H1 (cell line): ENCODE data around the gene ERC1. TPM values are rescaled to one million over a fixed set of nuclear protein-coding genes. Genes with fewer than 3 reads are reported as not detected.

ENCODE experiments used
- CTCF ChIA-PET: fragments of 300-600 bp; sonication (Branson Sonifier 250); formaldehyde crosslinking; loops from one replicate; lab custom pipeline; 2021; ENCODE audit not compliant: partially characterized antibody; lab: Charles Lee
- POLR2A ChIA-PET: fragments of 300-600 bp; sonication (Branson Sonifier 250); formaldehyde crosslinking; loops from one replicate; lab custom pipeline; 2021; ENCODE audit warnings: inconsistent platforms; ENCODE audit not compliant: partially characterized antibody; lab: Charles Lee
- DNase-seq, 2 experiments: peaks; one replicate each; pipeline versions ENCODE4 v3.0.0 to v3.0.0-alpha.2; 2010 to 2022; ENCODE audit warnings: low spot score in 2 of 2, low read depth in 1 of 2, mixed read lengths in 1 of 2
- FAIRE-seq: peaks from 2 replicates; lab custom pipeline; 2011; peaks lifted over from hg19 to GRCh38; lab: Jason Lieb, UNC
- H2AFZ ChIP-seq: 2 replicates; pipeline ENCODE4 v1.8.1; 2012; ENCODE audit warnings: low read length, inconsistent platforms
- H2AK5ac ChIP-seq: 2 replicates; pipeline ENCODE4 v1.6.1; 2013; ENCODE audit warnings: low read depth, low read length
- H2BK120ac ChIP-seq: replicated peaks from 2 replicates; pipeline ENCODE3; 2013; ENCODE audit warnings: low read depth, low read length, inconsistent platforms
- H2BK12ac ChIP-seq: 2 replicates; pipeline ENCODE4 v1.6.1; 2013; ENCODE audit warnings: low read depth, low read length
- H2BK15ac ChIP-seq: 2 replicates; pipeline ENCODE4 v1.6.1; 2013; ENCODE audit warnings: low read length
- H2BK20ac ChIP-seq: 2 replicates; pipeline ENCODE4 v1.6.1; 2013; ENCODE audit warnings: low read length
- H2BK5ac ChIP-seq: 2 replicates; pipeline ENCODE4 v1.6.1; 2013; ENCODE audit warnings: low read depth, low read length
- H3K14ac ChIP-seq: 2 replicates; pipeline ENCODE4 v1.6.1; 2013; ENCODE audit warnings: inconsistent platforms; ENCODE audit not compliant: insufficient read length
- H3K18ac ChIP-seq: 2 replicates; pipeline ENCODE4 v1.6.1; 2013; ENCODE audit warnings: low read length; ENCODE audit errors: extremely low read depth
- H3K23ac ChIP-seq: 2 replicates; pipeline ENCODE4 v1.6.1; 2013; ENCODE audit warnings: inconsistent platforms; ENCODE audit not compliant: insufficient read length
- H3K23me2 ChIP-seq: 2 replicates; pipeline ENCODE4 v1.6.1; 2013; ENCODE audit warnings: low read depth, low read length
- H3K27ac ChIP-seq: 2 replicates; pipeline ENCODE4 v1.6.1; 2011; ENCODE audit warnings: low read depth, low read length, inconsistent platforms
- H3K27me3 ChIP-seq, 4 experiments: replicated peaks in 1 of 4; 1 replicate in 1 of 4; 2 replicates in 3 of 4; pipeline versions ENCODE4 v1.6.1 to v1.8.1; 2011 to 2013; ENCODE audit warnings: low read length in 3 of 4, mild to moderate bottlenecking in 3 of 4, inconsistent platforms in 2 of 4, mixed read lengths in 2 of 4, moderate library complexity in 1 of 4; ENCODE audit not compliant: control insufficient read depth in 3 of 4, insufficient read depth in 3 of 4; ENCODE audit errors: extremely low read depth in 1 of 4
- H3K36me3 ChIP-seq, 4 experiments: 2 replicates each; pipeline versions ENCODE4 v1.6.1 to v1.8.1; 2011 to 2013; ENCODE audit warnings: mild to moderate bottlenecking in 4 of 4, low read length in 3 of 4, moderate library complexity in 2 of 4, control low read depth in 1 of 4, inconsistent platforms in 1 of 4; ENCODE audit not compliant: insufficient read depth in 4 of 4, control insufficient read depth in 2 of 4
- H3K4ac ChIP-seq: replicated peaks from 2 replicates; pipeline ENCODE3; 2013; ENCODE audit warnings: low read length, low read depth, mixed read lengths, inconsistent platforms; ENCODE audit not compliant: insufficient read length
- H3K4me1 ChIP-seq, 4 experiments: replicated peaks in 1 of 4; 1 replicate in 1 of 4; 2 replicates in 3 of 4; pipeline versions ENCODE4 v1.6.1 to v1.8.1; 2011 to 2013; ENCODE audit warnings: low read length in 3 of 4, inconsistent platforms in 2 of 4, mixed read lengths in 1 of 4; ENCODE audit not compliant: insufficient read depth in 4 of 4, control insufficient read depth in 3 of 4
- H3K4me2 ChIP-seq, 2 experiments: 2 replicates each; pipeline versions ENCODE4 v1.6.1 to v1.8.1; 2011 to 2013; ENCODE audit warnings: low read depth in 2 of 2, low read length in 2 of 2, control low read depth in 1 of 2, inconsistent platforms in 1 of 2, mild to moderate bottlenecking in 1 of 2; ENCODE audit not compliant: insufficient read depth in 1 of 2
- H3K4me3 ChIP-seq, 4 experiments: fragments of 200-600, 300-600 bp in 1 of 4; sonication (generic), shearing (Covaris generic), sonication (Bioruptor Twin) in 1 of 4; 2 replicates each; pipeline versions ENCODE4 v1.5.1 to v1.8.1; 2011 to 2016; ENCODE audit warnings: low read length in 4 of 4, low read depth in 3 of 4, control low read depth in 2 of 4, inconsistent platforms in 2 of 4, mild to moderate bottlenecking in 2 of 4, mixed read lengths in 1 of 4, moderate library complexity in 1 of 4; ENCODE audit not compliant: insufficient read depth in 2 of 4; ENCODE audit errors: extremely low read depth in 1 of 4
- H3K56ac ChIP-seq: replicated peaks from 2 replicates; pipeline ENCODE3; 2013; ENCODE audit warnings: low read depth, mild to moderate bottlenecking, mixed read lengths, low read length, inconsistent platforms; ENCODE audit not compliant: insufficient read length
- H3K79me1 ChIP-seq: 2 replicates; pipeline ENCODE4 v1.6.1; 2013; ENCODE audit warnings: low read depth, low read length, control low read depth
- H3K79me2 ChIP-seq, 2 experiments: 2 replicates each; pipeline versions ENCODE4 v1.6.1 to v1.8.1; 2012 to 2013; ENCODE audit warnings: low read length in 2 of 2, mild to moderate bottlenecking in 2 of 2, inconsistent platforms in 1 of 2; ENCODE audit not compliant: insufficient read depth in 2 of 2, control insufficient read depth in 1 of 2
- H3K9ac ChIP-seq, 4 experiments: replicated peaks in 1 of 4; 1 replicate in 1 of 4; 2 replicates in 3 of 4; pipeline versions ENCODE4 v1.6.1 to v1.8.1; 2011 to 2013; ENCODE audit warnings: low read depth in 3 of 4, low read length in 3 of 4, control low read depth in 2 of 4, mild to moderate bottlenecking in 2 of 4, moderate library complexity in 2 of 4, inconsistent platforms in 1 of 4; ENCODE audit errors: extremely low read depth in 1 of 4
- H3K9me3 ChIP-seq, 2 experiments: 2 replicates each; pipeline versions ENCODE4 v1.6.1 to v1.8.1; 2012 to 2013; ENCODE audit warnings: mild to moderate bottlenecking in 2 of 2, moderate library complexity in 2 of 2, control low read depth in 1 of 2, inconsistent platforms in 1 of 2, low read depth in 1 of 2, low read length in 1 of 2, mixed read lengths in 1 of 2; ENCODE audit not compliant: insufficient read depth in 2 of 2
- H4K20me1 ChIP-seq, 2 experiments: replicated peaks in 1 of 2; 2 replicates each; pipeline versions ENCODE3 to v1.8.1; 2011 to 2013; ENCODE audit warnings: inconsistent platforms in 2 of 2, low read length in 2 of 2, mild to moderate bottlenecking in 1 of 2; ENCODE audit not compliant: insufficient read depth in 2 of 2, control insufficient read depth in 1 of 2
- H4K5ac ChIP-seq: 2 replicates; pipeline ENCODE4 v1.6.1; 2013; ENCODE audit warnings: low read length, low read depth, mixed read lengths, inconsistent platforms; ENCODE audit not compliant: insufficient read length
- H4K8ac ChIP-seq: 2 replicates; pipeline ENCODE4 v1.8.0; 2013; ENCODE audit warnings: mild to moderate bottlenecking, moderate library complexity, low read length, inconsistent platforms; ENCODE audit not compliant: insufficient read depth; ENCODE audit errors: extremely low read depth
- H4K91ac ChIP-seq: replicated peaks from 2 replicates; pipeline ENCODE3; 2013; ENCODE audit warnings: low read length, mixed read lengths, inconsistent platforms; ENCODE audit not compliant: insufficient read length
- BCL11A ChIP-seq, 2 experiments: IDR thresholded peaks; one replicate each; pipeline ENCODE4 v1.6.1; 2011; ENCODE audit warnings: low read depth in 2 of 2, low read length in 2 of 2, mild to moderate bottlenecking in 2 of 2
- JUND ChIP-seq: IDR thresholded peaks from 2 replicates; pipeline ENCODE4 v1.6.1; 2011; ENCODE audit warnings: mild to moderate bottlenecking, improper control_type of control experiment, low read length
- MAFK ChIP-seq: IDR thresholded peaks from 2 replicates; pipeline ENCODE4 v1.6.1; 2012; ENCODE audit warnings: low read depth, mild to moderate bottlenecking, improper control_type of control experiment, low read length
- POLR2A ChIP-seq, 2 experiments: IDR thresholded peaks; 1 replicate in 1 of 2; 2 replicates in 1 of 2; pipeline ENCODE4 v1.6.1; 2011; ENCODE audit warnings: low read depth in 2 of 2, low read length in 2 of 2, mild to moderate bottlenecking in 2 of 2; ENCODE audit errors: control extremely low read depth in 1 of 2
- RFX5 ChIP-seq: IDR thresholded peaks from 2 replicates; pipeline ENCODE4 v1.6.1; 2011; ENCODE audit warnings: low read depth, low read length, improper control_type of control experiment, borderline replicate concordance
- SUZ12 ChIP-seq: fragments of 200-600 bp; sonication (generic); IDR thresholded peaks from 2 replicates; pipeline ENCODE4 v1.6.1; 2012; ENCODE audit warnings: mild to moderate bottlenecking, inconsistent platforms, low read length, moderate library complexity, mixed read lengths
- TAF7 ChIP-seq: optimal IDR thresholded peaks from 2 replicates; pipeline ENCODE3; 2011; ENCODE audit warnings: low read depth, mild to moderate bottlenecking, inconsistent platforms, low read length, moderate library complexity, borderline replicate concordance
- TCF12 ChIP-seq: IDR thresholded peaks from 2 replicates; pipeline ENCODE4 v1.6.1; 2011; ENCODE audit warnings: low read depth, mild to moderate bottlenecking, low read length
- YY1 ChIP-seq: IDR thresholded peaks from 2 replicates; pipeline ENCODE4 v1.6.1; 2011; ENCODE audit warnings: low read depth, mild to moderate bottlenecking, low read length
- WGBS, 2 experiments: shearing (Covaris generic) in 1 of 2; methylation state at CpG; one replicate each; pipeline versions ENCODE4 v1.1.6 to v1.1.7; 2013 to 2015; ENCODE audit warnings: low lambda C conversion rate in 2 of 2, mixed read lengths in 2 of 2, inconsistent platforms in 1 of 2, low coverage in 1 of 2, missing lambda C conversion rate in 1 of 2; ENCODE audit not compliant: insufficient replicate concordance in 2 of 2, insufficient coverage in 1 of 2, insufficient read length in 1 of 2; ENCODE audit errors: extremely low coverage in 1 of 2, missing lambda C conversion rate in 1 of 2; 5-methylcytosine and 5-hydroxymethylcytosine counted together
- polyA plus RNA-seq, 7 experiments: library from polyadenylated mRNA; depleted of rRNA in 3 of 7; stranded (reverse) in 5 of 7; unstranded in 2 of 7; fragments of >200 nt in 5 of 7; fragments of 200-250 nt in 2 of 7; gene quantifications; 1 replicate in 5 of 7; 2 replicates in 1 of 7; 4 replicates in 1 of 7; pipeline versions ENCODE4 v1.2.1 to v1.2.3, GENCODE V29; 2011 to 2013; ENCODE audit warnings: missing spikeins in 2 of 7, mixed read lengths in 2 of 7
- total RNA-seq: library from RNA; stranded (reverse); fragmentation: NEBNext Ultra II Directional; extraction: Animal tissue kit (Norgen Biotek cat#: 25700); gene quantifications from 2 replicates; pipeline ENCODE4 v1.2.1, GENCODE V29; 2021

The ERC1 gene
- total and polyA plus RNA-seq, 2 of the 8 experiments (the other 6 are each of a cell fraction or from before 2014, with no cell fraction given): 7.8 to 45.7 TPM

GRCh38 chr12:1197264-1198018, 206.4 kb downstream of the ERC1 start:
- FAIRE-seq: no peak
- no peak overlapping the region for H3K9ac ChIP-seq
- no peak overlapping the region for H3K27ac ChIP-seq
- H2AFZ ChIP-seq: no peak overlapping the region
- H2AK5ac ChIP-seq: no peak overlapping the region
- no peak overlapping the region for H3K23ac ChIP-seq
- H3K79me2 ChIP-seq: no peaks in the 10 kb centered on the region
- H3K9me3 ChIP-seq: peaks cover 4 to 5% of the 10 kb centered on the region in 2 experiments; a peak in 1 of 4 replicates
- ChIA-PET POLR2A (no interaction called here), CTCF (interaction anchor here (0.8 to 2.1 kb wide), 3 partner anchors 11 to 386 kb away, joined by 3 to 5 read pairs (median 3); no protein-coding TSS in a partner anchor)
- no peak overlapping the region for H4K8ac ChIP-seq
- no peak overlapping the region for H3K56ac ChIP-seq
- H3K18ac ChIP-seq: no peak overlapping the region
- no peaks in the 10 kb centered on the region for H3K23me2 ChIP-seq
- no peak overlapping the region for H3K4ac ChIP-seq
- no peak overlapping the region for H2BK15ac ChIP-seq
- no peak overlapping the region for H4K5ac ChIP-seq
- no peaks in the 10 kb centered on the region for H3K27me3 ChIP-seq
- DNase-seq: no peak
- peaks cover 0 to 20% (median 3%) of the 10 kb centered on the region in 4 experiments; a peak in 2 of 8 replicates for H3K36me3 ChIP-seq
- H4K91ac ChIP-seq: no peak overlapping the region
- TF ChIP-seq MAFK (no peak), RFX5 (no peak), TAF7 (no peak), TCF12 (no peak), BCL11A (IDR thresholded peaks at IDR 0.05; ENCODE audit: low read depth in 2 of 2, low read length in 2 of 2) (no peak), POLR2A (IDR thresholded peaks at IDR 0.05; ENCODE audit: control extremely low read depth in 1 of 2, low read depth in 2 of 2, low read length in 2 of 2) (no peak), SUZ12 (no peak), YY1 (no peak), JUND (no peak)
- H3K4me3 ChIP-seq: no peak overlapping the region
- no peaks in the 10 kb centered on the region for H3K79me1 ChIP-seq
- no peak overlapping the region for H3K14ac ChIP-seq
- H3K4me1 ChIP-seq: peaks cover 0 to 3% (median 0%) of the 10 kb centered on the region in 4 experiments; a peak in 1 of 7 replicates
- H2BK120ac ChIP-seq: no peak overlapping the region
- no peak overlapping the region for H2BK20ac ChIP-seq
- H2BK5ac ChIP-seq: no peak overlapping the region
- 90% methylated on average over 2 of the region's 3 CpGs; no CpG with 5 or more reads in 1 of the 2 experiments for WGBS, 2 experiments
- H3K4me2 ChIP-seq: no peak overlapping the region
- no peaks in the 10 kb centered on the region for H4K20me1 ChIP-seq
- H2BK12ac ChIP-seq: no peak overlapping the region
